DMS153 treated with DMSO at 0.1 percent for 48 hours (cell line): ENCODE measurements around the gene FGF1.

Experiments
- DNase-seq: peaks from one replicate; lab custom pipeline; 2025; ENCODE audit not compliant: unreplicated experiment; lab: John Stamatoyannopoulos, UW

Gene FGF1

DNA sequence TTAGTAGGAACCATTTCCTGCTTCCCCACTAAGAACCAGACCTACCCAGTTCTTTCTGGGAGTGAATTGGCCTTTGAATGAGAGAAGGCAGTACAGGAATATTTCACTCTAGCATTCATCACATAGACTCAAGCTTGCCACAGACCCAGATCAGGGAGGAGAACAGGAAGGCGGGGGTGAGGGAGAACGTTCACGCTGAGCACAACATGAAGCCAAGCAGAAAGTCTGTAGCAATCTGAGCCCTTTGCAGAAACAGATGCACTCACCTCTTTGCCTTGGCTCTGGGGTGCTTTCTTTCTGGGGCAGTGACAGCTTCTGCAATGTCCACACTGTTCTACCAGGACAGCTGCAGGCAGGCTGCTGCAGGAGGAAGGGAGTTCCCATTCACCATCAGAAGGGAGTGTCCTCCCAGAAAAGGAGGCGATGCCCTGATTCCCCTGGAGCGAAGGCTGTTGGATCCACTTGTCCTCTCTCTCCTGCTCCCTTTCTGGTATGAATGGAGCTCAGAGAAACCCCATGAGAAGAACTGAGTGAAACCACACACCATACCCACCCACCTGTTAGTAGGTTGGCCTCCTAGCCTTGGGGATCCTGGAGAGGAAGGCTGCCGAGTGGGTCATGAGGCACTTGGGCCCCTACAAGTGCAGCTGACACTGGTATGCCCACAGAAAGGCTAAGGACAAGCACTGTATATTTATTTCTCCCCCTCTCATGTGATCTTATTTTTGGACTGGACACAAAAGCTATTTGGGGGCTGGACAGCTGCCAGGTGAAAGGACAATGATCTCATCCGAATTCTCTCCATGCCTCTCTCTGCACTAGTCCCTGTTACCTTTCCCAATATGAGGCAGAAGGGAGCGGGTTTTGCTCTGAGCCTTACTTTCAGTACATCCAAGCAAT is 11.7 kb upstream of the FGF1 start:
- no peak for DNase-seq

DNA sequence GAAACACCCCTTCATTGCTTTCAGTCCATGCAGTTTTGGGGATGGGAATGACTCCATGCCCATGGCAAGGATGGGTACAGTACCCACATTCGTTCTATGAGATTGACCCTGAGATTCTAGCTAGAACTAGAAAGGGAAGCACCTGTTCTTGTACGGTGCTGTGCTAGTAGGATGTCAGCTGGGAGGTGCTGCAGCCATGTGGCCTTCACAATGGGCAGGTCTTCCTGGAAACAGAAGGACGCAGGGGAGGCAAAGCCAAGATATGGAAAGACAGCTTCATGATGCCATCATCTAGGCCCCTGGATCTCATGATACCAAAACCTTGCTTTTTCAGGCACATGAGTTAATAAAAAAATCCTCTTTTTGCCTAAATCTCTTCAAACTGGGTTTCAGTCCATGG is 10.5 kb upstream of the FGF1 start:
- no peak for DNase-seq

- DNase-seq: no peak
Observed at GRCh38 chr5:142694092-142694856, 8.4 kb upstream of the FGF1 start.

GRCh38 chr5:142692321-142692894 is 6.5 kb upstream of the FGF1 start:
- no peak for DNase-seq

GRCh38 chr5:142690667-142691066 is 4.8 kb upstream of the FGF1 start:
- DNase-seq: no peak

DNA sequence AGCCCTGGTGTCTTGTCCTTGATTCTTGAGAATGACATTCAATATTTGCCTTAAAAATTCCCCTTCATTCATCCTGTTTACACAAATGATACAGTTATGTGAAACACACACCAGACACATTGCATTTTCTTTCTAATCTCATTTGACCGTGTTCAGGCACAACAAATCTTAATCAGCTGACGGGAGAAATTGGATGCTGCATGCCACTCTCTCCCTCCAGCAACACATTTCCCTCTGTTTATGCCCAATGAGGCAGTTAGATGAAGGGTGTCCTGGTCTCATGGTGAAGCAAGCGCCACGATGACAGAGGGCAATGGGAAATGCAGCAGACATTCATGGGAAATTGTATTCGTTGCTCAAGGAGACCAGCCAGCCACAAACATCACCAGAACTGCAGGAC is 3.2 kb upstream of the FGF1 start:
- DNase-seq: no peak

DNA sequence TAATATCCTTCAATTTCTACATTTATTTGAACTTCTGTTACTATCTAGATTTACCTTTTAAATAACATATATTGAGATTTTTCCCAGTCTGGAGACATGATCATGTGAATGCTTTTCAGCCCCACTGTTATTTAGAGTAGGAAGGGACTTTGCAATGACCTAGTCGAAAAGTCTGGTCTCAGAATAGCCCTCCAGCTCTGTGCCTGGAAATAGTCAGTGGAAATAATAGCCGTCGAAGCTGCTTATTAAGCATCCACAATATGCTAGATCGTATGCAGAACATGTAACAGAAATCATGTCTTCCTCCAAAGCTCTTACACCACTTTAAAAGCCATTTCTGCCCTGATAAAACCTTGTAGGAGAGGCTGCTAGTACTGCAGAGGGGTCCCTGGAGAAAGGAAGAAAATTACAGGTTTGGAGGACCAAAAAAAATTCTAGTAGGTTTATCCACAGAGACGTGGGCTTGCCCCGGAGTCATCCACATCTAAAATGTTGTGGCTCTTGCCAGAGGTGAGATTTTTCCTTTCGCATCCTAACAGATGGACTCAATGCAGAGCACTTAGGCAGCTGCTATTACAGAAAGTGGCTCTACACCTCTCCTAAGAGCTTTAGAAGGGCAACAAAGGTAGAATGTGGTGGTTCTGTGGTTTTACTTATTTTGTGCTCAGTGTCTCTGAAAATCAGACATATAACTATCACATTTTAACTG is 2.5 kb upstream of the FGF1 start:
- no peak for DNase-seq

DNA sequence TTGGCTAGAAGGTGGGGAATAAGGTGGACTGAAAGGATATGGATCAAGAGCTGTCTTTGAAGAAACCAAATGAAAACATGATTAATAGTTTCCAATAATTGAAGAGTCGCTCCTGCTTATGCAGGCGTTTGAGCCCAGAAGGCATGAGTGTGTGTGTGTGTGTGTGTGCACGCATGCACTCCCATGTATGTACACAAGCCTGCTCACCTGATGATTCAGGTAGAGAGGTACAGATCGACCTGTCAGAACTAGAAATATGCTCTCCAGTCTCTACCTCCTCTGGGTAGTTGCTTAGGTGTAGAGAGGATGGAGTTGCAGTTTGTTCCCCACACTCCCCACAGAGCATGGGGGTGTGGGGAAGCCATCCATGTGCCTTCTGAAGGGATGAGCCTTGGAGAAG is 1.1 kb upstream of the FGF1 start:
- no peak for DNase-seq

DNA sequence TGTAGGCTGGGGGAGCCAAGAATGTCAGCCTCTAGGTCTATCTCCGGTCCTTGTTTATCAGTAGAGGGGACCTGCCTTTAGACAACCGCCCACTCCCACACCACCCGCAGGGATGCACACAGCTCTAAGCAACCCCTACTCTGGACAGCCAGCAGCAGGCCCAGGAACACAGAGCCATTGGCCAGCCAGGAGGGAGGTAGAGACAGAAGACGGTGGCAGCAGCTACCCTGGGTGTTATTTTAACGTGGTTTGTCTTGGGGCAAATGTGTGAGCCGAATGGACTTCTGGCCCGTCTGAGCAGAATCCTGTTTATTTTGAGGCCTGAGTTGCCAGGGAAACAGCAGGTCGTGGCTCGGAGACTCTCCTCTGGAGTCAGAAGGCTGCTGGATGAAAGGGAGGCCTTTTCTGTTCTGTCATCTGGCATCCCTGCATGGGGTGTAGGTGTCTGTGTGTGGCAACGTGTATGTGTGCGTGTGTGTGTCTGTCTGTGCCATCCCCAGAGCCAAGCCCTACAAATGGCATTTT is 382 bp upstream of the FGF1 start:
- DNase-seq: no peak

DNA sequence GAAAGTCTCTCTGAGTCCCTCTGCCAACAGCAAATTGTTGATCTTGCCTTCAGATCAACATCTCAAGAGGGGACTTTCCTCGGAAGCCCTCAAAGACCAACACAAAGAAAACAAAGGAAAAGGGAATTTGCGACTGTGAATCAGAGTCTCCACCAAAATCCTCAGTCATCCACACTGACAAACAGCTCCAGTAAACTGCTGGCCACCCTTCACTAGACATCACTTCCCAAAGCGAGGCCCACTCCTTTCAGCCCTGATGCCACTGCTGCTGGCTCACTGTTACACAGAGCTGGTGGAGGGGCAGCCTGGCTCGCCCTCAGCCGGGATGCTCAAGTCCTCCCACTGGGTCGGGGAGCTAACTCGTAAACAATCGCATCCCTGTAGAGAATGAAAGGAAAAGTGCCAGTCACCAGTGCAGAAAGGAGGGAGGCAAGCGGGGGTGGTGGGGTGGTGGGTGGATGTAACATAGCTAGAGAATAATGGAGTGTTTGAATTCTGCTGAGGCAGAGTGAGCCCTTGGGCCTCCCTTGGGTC is 1.3 kb downstream of the FGF1 start:
- no peak for DNase-seq

DNA sequence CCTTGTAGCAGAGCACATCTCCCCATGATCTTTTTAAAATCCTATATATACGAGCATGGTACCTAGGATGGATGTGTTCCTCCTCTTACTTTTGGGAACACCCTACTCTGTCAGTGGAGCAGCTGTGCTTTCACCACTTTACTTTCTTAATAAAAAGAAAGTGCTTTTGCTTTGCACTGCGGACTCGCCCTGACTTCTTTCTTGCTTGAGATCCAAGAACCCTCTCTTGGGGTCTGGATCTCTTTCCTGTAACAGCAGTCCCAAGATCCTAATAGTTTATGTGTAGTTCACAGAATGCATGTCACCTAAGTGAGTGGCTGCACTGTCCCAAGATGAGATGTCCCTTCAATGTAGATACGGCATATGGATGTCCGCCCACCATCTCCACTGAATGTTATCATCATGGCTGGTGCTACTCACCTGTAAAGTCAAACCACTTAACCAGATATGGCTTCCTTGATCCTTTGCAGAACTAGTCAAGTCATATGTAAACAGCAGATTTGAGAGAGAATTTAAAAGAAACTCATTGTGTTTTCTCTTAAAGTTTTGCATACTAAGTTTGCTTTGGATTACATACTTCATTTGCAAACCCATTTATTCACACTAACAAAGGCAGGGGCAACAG is 1.9 kb downstream of the FGF1 start:
- DNase-seq: no peak

DNA sequence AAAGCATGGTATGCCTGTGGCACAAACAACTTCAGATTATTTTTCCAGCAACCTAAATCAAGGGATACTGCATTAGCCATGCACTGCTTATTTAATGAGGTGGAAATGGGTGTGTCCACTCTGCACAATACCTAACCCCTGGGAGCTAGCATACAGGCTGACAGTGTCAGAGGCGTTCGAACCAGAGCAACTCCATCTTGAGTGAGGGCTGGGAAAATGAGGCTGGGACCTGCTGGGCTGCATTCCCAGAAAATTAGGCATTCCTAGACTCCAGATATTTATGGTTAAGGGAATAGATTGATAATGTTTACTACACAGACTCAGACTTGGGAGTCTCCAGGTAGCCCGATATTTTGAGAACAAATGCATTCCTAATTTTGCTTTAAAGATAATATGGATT is 2.8 kb downstream of the FGF1 start:
- no peak for DNase-seq

DNA sequence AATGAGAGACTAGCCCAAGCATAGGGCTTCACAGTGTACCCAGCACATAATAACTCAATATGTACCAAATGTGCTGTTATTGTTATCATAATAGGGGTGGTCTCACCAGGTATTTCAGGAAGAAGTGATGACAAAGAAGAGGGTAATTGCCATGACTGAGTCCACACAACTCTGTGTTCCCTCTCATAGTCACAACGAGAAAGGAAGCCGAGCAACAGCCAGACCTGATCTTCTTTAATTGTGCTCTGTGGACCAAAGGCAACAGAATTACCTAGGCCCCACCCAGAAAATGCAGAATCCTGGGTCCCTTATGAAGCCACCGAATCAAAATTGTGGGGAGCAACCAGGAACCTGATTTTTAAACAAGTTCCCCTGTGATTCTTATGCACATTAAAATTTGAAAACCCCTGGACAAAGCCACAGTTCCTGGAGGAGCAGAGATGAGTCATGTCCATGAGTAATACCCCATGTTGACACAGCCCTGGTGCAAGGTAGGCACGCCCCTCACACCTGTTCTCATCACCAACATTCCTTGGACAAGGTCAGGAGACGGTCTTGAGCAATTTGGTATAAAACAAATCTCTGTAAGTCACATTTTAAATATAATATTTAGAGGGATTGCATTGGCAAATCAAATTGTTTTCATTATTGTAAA is 5.2 kb downstream of the FGF1 start:
- DNase-seq: no peak

- DNase-seq: no peak
Observed at GRCh38 chr5:142679744-142680143, 6.1 kb downstream of the FGF1 start.

DNA sequence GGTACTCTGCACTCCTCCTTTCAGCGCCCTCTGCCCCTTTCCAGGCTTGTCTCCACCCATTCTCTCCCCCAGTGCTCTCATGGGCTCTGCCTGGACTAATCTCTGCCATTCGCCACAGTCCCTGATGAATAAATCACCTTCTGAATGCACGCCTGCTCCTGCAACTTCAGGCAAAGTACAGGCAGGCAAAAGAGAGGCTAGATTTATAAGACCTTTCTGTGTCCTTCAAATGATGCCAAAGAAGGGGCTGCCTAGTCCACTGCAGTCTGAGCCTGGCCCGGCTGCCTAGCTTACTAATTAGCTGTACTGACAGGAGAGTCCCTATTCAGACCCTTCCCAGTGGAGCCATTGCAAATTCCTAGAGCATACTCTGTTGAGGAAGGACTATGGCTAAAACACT is 7.4 kb downstream of the FGF1 start:
- no peak for DNase-seq

GRCh38 chr5:142677198-142677597 is 8.7 kb downstream of the FGF1 start:
- DNase-seq: no peak

DNA sequence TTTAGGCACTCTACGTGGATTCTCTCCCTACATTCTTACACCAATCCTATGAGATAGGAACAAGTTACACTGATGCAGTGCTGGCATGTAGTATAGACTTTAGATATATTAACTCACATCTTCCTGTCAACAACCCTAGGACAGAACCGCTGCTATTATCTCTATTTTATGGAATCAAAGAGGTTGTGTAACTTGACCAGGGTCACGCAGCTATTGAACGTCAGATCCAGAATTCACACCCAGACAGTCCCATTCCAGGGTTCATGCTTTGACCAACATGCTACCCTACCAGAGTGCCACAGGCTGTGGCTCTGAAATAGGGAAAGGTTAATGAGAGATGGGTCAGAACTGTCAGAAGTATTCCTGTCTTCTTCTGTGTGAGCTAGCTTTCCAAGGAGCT is 9.6 kb downstream of the FGF1 start:
- DNase-seq: no peak

DNA sequence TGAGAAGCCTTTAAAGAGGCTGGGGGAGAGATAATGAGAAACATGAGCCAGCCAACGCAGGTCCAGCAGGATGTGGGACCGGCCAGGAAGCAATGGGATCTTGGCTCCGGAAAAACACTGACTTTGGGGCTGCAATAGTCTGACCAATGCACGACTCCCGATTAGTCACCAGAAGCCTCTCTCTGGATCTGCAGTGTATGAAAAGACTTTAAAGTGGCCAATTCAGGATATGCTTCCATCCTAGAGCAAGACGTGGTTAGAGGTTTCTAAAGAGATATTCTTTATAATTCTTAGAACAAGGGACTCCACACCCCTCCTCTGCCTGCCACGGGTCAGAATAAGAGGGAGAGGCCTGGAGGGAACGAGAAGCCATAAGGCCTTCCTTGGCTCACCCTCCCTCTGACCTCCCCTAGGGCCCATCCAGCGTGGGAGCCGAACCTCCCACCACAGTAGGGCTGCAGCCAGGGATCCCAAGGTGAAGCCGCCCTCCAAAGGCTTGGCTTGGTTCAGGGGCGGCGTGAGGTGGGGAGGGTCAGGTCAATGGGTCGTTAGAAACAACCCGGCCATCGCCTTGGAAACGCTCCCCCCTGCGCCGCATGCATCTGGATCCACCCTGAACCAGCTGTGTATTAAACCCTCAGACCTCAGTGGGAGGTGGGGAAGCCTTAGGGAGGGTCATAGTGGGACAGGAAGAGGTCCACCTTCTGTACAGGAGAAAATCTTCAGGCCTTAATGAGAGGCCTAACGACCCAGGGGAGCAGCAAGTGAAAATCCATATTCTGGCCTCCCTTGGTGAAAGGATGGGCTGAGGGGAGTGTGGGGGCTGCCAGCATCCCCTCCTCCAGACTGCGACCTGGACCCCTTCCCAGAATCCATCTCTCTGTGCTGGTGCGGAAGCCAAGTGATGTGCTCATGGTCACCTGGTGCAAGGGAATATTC is 11.1 kb downstream of the FGF1 start:
- no peak for DNase-seq

- no peak for DNase-seq
Observed at GRCh38 chr5:142671801-142672200, 14.1 kb downstream of the FGF1 start.
